Osteocyte (in vitro differentiated cells): ENCODE data around the gene SND1. TPM values are rescaled to one million over a fixed set of nuclear protein-coding genes. Genes with fewer than 3 reads are reported as not detected.

Experiments
- DNase-seq: peaks from one replicate; pipeline ENCODE4 v3.0.0; 2021; ENCODE audit warnings: mixed read lengths; ENCODE audit not compliant: unreplicated experiment; ENCODE audit errors: extremely low spot score
- H3K27ac Mint-ChIP-seq: one replicate; pipeline ENCODE4 v1.8.0; 2021; ENCODE audit warnings: mild to moderate bottlenecking, mixed read lengths; ENCODE audit not compliant: unreplicated experiment
- H3K27me3 Mint-ChIP-seq: one replicate; pipeline ENCODE4 v1.8.0; 2021; ENCODE audit warnings: mixed read lengths; ENCODE audit not compliant: unreplicated experiment
- H3K36me3 Mint-ChIP-seq: one replicate; pipeline ENCODE4 v1.8.0; 2021; ENCODE audit warnings: mixed read lengths; ENCODE audit not compliant: unreplicated experiment
- H3K4me1 Mint-ChIP-seq: one replicate; pipeline ENCODE4 v1.8.0; 2021; ENCODE audit warnings: mixed read lengths; ENCODE audit not compliant: unreplicated experiment
- H3K4me3 Mint-ChIP-seq: one replicate; pipeline ENCODE4 v1.8.0; 2021; ENCODE audit warnings: mild to moderate bottlenecking, moderate library complexity, mixed read lengths; ENCODE audit not compliant: unreplicated experiment
- H3K9me3 Mint-ChIP-seq: one replicate; pipeline ENCODE4 v1.8.0; 2021; ENCODE audit warnings: mixed read lengths; ENCODE audit not compliant: unreplicated experiment
- CTCF ChIP-seq: fragments of 200-600 bp; sonication (generic); IDR thresholded peaks from 2 replicates; pipeline ENCODE4 v1.5.0; 2021; ENCODE audit warnings: antibody characterized with exemption, mild to moderate bottlenecking, moderate library complexity
- total RNA-seq: library from RNA; stranded (reverse); gene quantifications from 2 replicates; pipeline ENCODE4 v1.2.1, GENCODE V29; 2021

The SND1 gene
- total RNA-seq, 1 donor from 2014 or later = 229 TPM

- no peak for DNase-seq
- H3K4me1 Mint-ChIP-seq = peaks cover 35% of the 10 kb centered on the region
- H3K9me3 Mint-ChIP-seq = no peaks in the 10 kb centered on the region
- no peak overlapping the region for H3K27ac Mint-ChIP-seq
- TF ChIP-seq CTCF = no peak
- no peak overlapping the region for H3K4me3 Mint-ChIP-seq
- H3K27me3 Mint-ChIP-seq = no peaks in the 10 kb centered on the region
- H3K36me3 Mint-ChIP-seq = peaks cover 7% of the 10 kb centered on the region
Observed at GRCh38 chr7:127910670-127911069, 258.7 kb downstream of the SND1 start.

- Mint-ChIP-seq H3K36me3 (peaks cover 7% of the 10 kb centered on the region), H3K27ac (no peak overlapping the region), H3K27me3 (no peaks in the 10 kb centered on the region), H3K4me1 (peaks cover 22% of the 10 kb centered on the region), H3K4me3 (no peak overlapping the region), H3K9me3 (no peaks in the 10 kb centered on the region)
- DNase-seq = no peak
- no peak for TF ChIP-seq CTCF
Observed at GRCh38 chr7:127911968-127912511, 260.0 kb downstream of the SND1 start.

- Mint-ChIP-seq H3K4me1 (peaks cover 15% of the 10 kb centered on the region), H3K4me3 (no peak overlapping the region), H3K27ac (no peak overlapping the region), H3K9me3 (no peaks in the 10 kb centered on the region), H3K27me3 (no peaks in the 10 kb centered on the region), H3K36me3 (peaks cover 7% of the 10 kb centered on the region)
- DNase-seq = no peak
- TF ChIP-seq CTCF = no peak
Observed at GRCh38 chr7:127912901-127913300, 260.9 kb downstream of the SND1 start.

- Mint-ChIP-seq H3K4me3 (no peak overlapping the region), H3K9me3 (no peaks in the 10 kb centered on the region), H3K27ac (no peak overlapping the region), H3K27me3 (no peaks in the 10 kb centered on the region), H3K36me3 (peaks cover 7% of the 10 kb centered on the region), H3K4me1 (peaks cover 12% of the 10 kb centered on the region)
- no peak for TF ChIP-seq CTCF
- DNase-seq = no peak
Observed at GRCh38 chr7:127913686-127914085, 261.7 kb downstream of the SND1 start.

- Mint-ChIP-seq H3K4me3 (no peak overlapping the region), H3K36me3 (peaks cover 7% of the 10 kb centered on the region), H3K4me1 (peaks cover 15% of the 10 kb centered on the region), H3K9me3 (no peaks in the 10 kb centered on the region), H3K27me3 (no peaks in the 10 kb centered on the region), H3K27ac (no peak overlapping the region)
- no peak for TF ChIP-seq CTCF
- DNase-seq = no peak
Observed at GRCh38 chr7:127914693-127915092, 262.7 kb downstream of the SND1 start.
